HG03045 (cell line): ENCODE results near the gene ZNF672.
"Not testable (repeated sequence)": the region's sequence is repeated elsewhere in the genome, so short reads cannot be mapped to it uniquely, and the experiment has no call there.

ENCODE experiments used
- ATAC-seq: cut with Tn5 transposase; IDR thresholded peaks from one replicate; pipeline ENCODE4 v1.9.1; 2021; ENCODE audit warnings: mild to moderate bottlenecking, moderate library complexity; ENCODE audit not compliant: unreplicated experiment

Gene ZNF672

DNA sequence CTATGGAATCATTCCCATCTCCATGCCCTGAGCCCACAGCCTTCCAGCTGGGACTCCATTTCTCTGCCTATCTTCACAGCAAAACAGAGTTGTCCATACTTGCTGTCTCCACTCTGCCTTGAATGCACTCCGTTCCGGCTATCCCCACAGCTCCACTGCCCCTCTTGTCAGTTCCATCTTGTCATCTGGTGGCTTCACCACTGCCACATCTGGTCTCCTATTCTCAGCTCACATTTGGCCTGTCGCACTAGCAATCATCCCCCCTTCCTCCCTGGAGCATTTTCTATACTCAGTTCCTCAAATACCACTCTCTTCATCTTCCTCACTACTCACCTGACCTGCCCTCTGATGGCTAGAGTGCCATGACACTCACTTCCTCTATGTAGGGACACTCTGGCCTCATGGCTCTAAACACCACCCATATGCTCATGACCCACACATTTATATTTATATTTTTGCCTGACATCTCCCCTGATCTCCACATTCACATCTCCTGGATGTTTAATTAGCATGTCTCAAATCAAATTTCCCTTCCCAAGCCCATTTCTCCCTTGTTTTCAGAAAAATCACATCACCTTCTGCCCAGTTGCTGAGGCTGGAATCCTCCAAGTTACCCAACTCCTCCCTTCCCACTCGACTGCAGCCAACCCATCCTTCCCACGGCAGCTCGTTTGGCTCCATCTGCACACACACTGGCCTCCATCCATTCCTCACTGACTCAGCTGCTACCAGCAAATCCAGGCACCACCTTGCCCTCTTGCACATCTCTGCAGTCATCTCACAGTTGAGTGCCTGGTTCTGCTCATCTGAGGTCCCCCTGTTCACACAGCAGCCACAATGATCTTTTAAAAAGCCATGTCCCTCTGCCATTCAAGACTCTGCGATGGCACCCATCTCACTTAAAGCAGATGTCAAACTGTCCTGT is 14.7 kb downstream of the ZNF672 start:
- ATAC-seq: no peak

DNA sequence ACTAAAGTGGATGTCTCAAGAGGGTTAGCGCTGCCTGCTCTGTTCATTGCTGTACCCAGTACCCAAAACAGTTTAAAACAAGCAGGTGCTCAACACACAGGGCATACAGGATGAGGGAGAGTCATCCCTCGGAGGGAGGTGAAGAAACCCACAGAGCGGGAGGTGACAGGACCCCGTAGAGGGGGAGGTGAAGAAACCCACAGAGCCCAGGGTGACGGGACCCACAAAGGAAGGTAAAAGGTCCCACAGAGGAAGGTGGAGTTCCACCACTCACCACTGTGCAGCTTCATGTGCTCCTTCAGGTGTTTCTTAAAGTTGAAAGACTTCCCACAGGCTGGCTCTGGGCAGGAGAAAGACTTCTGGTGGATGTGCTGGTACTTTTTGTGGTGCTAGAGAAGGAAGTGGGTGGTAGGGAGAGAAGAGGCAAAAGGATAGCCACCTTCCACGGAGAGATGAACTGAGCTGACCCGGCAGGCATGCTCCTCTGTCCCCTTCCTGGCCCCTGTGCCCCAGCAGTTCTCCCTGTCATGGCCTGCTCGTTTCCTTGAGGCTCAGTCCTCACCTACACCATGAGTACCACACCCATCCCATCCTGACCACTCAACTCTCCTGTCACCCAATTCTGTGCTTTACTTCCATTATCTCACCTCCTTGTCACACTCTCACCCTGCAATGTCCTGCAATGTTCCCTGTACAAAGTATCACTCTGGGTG is 15.8 kb downstream of the ZNF672 start:
- no peak for ATAC-seq

DNA sequence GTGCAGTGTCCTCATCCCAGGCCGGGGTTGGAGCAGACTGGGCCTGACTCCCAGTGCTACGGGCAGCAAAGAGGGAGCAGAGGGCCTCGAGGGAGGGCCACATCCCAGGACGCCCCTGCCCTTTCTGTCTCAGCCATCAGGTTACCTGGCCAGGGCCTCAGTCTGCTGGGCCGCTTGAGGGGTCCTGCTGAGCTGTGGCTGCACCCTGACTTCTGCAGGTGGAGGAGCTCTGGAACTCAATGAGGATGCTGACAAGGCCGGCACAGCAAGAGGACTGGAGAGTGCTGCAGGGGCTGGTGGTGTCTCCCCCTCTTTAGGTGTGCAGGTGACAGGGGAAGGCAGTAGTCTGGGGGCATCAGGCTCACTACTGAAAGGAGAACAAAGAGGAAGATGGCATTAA is 17.6 kb downstream of the ZNF672 start:
- ATAC-seq: no peak

DNA sequence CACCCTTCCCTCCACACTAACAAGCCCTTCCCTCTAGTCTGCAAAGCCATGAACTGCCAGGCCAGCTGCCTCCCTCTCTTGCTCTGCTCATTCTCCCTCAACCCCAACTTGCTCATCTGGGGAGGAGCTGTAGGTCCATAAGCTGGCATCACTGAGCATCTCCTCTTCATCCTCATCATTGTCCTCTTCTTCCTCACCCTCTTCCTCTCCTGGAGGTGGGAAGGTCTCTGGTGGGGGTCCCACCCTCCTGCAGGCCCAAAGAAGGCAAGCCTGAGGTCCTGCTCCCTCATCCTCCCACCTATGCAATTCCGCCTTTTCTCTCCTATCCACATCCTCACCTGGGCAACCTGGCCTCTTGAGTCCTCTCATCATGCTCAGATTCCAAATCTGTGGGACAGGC is 18.2 kb downstream of the ZNF672 start:
- no peak for ATAC-seq

DNA sequence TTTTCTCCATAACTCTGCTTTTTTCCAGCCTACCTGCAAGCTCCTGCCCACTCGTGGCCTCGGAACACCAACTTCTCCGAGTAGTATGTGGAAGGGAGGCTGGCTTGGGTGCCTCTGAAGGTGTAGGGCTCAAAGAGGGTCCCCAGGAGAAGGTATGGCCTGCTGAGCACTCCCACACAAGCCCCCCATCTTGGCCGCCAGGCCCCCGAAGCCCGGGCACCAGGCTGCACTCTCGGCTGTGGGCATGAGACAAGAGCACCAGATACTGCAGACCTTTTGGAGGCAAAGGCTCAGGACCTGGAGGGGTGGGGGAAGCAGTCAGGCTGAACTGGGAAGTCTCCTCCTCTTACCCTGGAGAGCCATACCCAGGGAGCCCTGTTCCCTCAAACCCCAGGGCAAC is 19.2 kb downstream of the ZNF672 start:
- no peak for ATAC-seq

DNA sequence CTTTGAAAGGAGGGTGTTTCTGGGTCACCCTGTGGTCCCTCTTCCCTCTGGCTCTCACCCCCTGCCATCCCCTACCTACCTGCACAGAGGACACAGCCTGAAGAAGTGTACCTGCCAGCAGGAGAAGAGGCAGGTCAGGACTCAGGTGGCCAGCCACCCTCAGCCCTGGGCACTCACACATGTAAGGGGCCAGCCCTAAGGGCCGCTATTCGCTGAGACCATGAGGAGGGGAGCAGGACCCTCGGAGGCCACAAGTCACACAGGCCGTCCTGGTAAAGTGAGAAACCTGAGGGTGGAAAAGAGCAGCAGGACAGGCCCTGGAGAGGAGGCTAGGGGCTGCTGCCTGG is 19.7 kb downstream of the ZNF672 start:
- ATAC-seq: no peak

DNA sequence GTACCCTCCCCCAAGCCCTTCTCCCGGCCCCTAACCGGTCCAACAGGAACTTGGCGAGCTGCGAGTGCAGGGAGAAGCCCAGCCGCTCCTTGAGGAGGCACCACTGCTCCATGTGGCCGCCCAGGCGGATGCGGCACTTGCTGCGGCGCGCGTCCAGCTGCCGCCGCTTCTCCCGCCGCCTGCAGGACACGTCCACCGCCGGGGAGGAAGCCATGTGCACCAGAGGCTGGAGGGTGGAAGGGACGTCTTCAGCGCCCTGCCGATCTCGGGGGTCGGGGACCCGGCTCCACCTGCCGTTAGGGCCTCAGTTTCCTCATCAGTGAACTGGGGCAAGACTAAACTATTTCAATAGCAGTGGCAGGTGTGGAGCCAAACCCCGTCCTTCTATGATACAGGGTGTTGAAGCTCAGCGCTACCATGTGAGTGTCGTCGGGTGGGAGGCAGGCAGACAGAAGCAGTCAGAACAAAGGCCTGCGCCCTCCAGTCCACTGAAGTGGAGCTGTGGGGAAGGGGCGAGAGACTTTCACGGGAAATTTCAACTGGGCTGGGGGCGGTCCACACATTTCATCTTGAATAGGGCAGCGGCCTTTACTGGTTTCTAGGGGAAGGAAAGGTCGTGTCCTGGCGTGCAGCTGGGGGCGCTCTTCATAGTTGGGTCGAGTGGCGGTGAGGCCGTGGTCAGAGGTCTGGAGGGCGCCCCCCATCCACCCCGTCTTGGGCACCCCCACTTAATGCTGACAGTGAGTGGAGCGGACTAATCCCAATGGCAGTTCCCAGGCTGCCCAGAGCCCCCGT is 20.3 kb downstream of the ZNF672 start:
- peak; percentile 42 for ATAC-seq

DNA sequence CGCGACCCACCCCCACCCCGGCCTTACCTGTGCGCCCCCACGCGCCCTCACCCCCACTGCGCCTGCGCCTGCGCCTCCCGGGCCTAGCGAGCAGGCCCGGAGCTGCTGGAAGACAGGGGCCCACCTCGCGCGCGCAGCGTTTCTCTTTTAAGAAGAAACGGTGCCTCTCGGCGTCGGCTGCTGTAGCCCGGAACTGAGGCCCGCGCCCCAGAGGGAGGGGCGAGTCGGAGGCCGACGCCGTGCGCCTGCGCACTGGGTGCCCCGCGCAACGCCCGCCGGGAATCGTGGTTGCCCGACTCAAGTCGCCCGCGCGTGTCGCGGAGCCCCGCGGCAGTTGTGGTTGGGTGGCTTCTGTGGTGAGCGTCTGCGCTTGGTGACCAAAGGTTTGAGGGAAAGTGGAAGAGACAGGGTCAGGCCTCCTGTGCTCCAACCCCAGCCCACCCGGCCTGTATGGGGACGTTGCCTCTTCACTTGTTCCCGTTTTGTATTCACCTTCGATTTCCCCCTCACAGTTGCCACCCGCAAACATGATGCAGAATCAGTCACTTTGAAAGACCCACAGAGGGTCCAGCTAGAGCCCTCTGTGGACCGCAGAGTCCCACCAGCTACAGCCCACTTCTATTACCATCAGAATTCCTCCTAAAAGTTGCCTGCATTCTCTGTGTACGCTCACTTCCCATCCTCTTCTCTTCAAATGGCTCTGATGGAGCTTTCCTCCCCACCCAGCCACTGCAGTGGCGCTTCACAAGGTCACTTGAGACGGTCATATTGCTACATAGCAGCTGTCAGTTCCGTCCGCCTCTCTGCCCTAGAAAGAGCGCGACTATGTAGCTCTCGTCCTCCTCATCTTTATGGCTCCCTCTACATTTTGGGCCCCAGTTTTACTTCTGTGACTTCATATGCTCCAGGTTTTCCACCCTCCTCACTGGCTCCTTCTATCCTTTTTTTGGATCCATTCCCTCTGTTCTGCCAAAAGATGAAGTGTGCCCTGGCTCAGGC is 21.2 kb downstream of the ZNF672 start, which contains the start of gene ZNF692:
TSS of gene ZNF692 (minus strand) at position 195 of the 999 bp plus-strand sequence. CDS start 776 bp downstream, outside the sequence.
- peak; percentile 80 for ATAC-seq

DNA sequence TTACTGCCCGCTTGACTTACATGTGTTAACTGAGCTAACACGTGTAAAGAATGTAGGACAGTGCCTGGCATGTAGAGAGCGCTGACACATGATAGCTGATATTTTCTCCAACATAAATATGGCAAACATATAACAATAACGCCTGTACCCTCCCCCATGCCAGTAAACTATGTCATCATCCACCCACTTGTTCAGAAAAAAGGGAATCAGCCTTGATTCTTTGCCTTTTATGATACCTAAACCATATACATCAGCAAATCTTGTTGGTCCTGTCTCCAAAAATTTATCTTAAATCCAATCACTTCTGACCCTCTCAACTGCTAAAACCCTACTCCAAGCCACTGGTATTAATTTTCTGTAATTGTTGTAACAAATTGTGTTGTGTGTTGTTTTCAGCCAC is 22.0 kb downstream of the ZNF672 start:
- ATAC-seq: no peak

DNA sequence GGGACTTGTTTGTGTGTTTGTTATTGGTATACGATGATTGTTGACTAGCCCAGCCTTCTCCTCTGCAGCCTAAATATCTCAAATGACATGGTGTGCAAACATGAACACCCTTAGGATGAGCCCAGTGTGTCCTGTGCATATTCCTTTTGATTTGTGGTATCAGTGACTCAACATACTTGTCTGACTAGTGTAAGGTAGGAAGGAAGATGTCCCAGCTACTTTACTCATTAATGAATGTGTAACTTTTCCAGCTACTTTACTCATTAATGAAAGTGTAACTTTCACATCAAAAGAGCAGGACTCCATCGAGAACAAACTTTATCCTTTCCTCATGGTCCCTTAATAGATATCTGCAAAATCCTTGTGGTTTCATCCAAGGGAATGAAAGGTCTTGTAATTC is 23.6 kb downstream of the ZNF672 start:
- no peak for ATAC-seq

DNA sequence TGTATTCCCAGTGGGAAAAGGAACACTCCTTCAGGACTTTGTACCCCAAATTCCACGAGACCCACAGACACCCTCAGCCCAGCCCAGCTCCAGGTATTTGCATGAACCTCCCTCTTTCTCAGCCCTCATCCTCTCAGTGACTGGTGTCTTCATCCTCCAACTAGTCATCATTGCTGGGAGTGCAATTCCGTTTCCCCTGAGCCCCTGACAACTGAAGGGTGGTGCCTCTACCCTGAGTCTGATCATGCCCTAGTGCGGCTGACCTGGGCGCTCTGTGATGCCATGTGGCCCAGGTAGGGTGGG is 24.6 kb downstream of the ZNF672 start:
- peak; percentile 0 for ATAC-seq

DNA sequence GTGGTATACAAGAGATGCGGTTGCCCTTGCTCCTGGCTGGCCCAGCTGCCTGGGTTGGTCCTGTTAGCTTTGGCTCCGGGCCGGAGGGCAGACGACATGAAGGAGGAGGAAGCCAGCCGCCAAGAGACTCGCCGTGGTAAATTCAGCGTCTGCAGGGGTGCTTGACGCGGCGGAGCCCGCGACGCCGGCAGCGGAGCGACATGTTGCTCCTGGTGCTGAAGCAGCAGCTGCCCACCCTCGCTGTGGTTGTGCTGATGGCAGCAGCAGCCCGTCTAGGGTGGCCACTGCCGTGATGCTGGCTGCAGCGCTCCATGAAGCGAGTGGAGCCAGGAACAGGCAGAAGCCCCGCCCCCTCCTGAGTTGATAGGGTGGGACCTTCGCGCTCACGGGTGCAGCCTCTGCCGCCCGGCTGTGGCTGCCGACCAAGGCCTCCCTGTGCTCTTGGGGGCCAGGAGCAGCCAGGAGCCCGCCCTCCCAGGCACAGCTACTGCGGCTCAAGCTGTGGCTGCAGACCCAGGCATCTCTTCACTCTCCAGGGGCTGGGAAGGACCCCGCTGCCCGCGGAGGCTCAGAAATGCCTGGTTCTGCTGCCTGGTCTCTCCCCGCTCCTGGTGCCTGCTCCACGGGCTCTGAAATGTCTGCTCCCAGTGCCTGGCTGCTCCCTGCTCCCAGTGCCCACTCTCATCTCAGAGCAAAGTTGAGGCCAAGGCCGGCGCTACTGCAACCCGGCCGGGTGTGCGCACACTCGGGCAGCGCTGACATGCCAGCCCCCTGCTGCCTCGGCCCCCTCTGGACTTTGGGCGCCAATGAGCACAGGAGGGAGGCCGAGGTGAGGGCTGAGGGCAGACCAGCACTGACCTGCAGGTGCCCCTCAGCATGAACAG is 25.2 kb downstream of the ZNF672 start:
- peak; percentile 66 for ATAC-seq

DNA sequence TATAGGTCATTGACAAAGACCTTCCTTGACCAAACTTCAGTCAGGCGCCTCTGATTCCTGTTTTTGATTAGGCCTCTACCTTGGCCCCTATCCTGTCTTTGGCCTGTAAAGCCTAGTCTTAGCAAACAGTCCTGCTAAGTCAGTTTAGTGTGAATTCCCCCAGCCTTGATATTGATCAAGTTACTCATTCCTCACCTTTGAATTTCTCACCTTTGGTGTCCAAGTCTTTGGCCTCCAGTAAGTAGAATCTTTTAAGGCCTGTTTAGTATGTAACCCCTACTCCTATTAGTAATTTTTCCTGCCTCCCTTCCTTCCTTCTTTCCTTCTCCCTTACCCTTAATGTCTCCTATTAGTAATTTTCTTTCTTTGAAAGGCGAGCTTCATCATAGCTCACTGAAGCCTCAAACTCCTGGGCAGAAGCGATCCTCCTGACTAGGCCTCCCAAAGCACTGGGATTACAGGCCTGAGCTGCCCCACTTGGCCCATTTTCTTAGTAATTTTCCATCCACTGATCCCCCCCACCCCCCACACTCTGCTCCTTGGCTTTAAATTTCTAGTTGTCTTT is 33.9 kb downstream of the ZNF672 start:
- ATAC-seq: no peak

DNA sequence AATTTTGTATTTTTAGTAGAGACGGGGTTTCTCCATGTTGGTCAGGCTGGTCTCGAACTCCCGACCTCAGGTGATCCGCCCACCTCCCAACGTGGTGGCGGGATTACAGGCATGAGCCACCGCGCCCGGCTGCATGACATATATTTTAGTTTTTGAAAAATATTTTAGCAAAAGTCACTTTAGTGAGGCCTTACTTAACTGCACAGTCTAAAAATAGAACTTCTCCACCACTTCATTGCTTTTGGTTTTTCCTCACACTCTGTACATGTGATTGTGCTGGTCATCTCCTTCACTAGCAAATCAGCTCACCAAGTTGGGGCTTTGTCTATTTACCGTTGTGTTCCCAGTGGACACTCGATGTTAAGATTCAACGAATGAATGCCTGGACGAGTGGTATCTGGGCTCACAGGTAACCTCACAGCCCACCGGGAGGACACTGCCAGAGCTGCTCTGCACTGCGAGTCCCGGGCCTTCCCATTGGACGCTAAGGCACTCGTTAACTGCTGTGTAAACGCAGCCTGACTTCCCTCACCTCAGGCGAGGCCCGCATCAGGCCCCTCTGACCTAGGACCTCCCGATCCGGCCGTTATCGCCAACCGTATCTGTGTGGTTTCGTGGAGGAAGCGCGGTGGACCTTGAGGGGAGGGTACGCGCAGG is 34.9 kb downstream of the ZNF672 start:
- ATAC-seq: peak; percentile 45

DNA sequence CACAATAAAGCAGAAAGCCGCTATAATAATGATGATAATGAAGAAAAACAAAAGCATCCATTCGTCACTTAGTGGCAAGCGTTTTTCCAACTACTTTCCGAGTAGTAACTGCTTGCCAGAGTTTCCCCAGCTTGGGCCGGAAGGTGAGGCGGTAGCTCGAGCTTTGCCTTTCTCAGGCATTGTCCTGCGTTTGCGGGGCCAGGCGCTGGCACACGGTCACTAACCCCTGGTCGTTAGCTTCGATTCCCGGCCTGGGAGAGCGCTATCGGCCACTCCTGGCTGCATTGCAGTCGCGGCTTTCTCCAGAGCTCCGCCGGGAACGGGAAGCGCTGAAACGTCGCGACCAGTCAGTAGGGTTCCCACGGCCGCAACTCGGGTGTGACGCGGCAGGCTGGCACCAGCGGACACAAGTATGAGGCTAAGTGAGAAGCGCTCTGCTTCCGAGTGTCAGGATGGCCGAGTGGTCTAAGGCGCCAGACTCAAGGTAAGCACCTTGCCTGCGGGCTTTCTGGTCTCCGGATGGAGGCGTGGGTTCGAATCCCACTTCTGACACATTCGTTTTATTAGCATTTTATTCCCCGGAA is 35.5 kb downstream of the ZNF672 start:
- ATAC-seq: peak; percentile 88

DNA sequence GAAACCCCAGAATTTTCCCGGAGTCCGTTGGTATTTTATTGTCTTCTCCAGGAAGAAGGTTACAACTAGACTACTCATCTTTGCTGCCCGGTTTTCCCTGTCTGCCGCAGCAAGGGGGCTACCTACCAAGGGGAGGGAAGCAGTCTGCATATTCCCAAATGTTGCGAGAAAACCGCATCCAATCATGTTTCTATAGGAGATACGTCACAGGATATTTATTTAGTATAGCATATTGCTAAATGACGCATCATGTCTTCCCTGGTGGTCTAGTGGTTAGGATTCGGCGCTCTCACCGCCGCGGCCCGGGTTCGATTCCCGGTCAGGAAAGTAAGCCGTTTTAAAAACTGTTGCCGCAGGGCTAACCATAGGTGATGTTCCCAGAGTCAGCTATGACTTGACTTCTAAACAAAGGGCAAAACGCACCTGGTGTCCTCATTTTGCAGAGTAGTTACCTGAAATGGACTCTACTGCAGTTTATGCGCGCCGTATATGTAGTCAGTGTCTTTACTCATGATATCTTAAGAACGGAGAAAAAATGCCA is 36.0 kb downstream of the ZNF672 start:
- ATAC-seq: peak; percentile 55

DNA sequence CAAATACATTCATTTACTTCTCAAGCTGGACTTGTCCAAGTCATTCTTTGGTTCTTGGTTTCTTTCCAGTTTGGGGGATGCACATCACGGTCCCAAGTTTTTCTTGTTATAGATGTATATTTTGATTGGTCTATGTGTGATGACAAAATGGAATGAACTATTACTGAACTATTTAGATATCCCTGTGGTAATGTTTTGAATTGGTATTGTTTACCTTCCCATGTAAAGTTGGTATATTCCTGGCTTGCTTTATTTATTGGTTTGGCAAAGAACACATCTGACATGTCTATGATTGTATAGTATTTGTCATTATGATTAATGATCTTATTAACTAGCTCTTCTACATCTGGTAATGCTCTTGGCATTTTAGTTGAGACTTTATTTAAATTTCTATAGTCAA is 43.2 kb downstream of the ZNF672 start:
- ATAC-seq: no peak

DNA sequence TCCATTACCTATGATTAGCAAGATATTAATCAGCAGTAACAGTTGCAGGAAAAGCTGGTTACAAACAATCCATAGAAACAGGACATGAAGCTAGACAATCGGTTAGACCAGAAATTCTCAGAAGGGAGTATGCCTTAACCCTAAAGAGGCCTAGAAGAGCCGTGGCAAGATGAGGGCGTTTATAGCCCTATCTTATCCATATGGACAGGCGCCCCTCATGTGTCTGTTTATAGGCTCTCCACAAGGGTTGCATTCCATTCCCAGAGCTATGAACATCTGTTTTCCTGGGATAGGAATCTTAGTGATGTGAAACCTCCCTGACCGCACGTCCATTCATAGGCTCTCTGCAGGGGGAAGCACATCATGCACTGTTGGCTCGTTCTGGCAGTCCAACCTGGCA is 44.4 kb downstream of the ZNF672 start:
- ATAC-seq: not testable (repeated sequence)
